ENCODE measurements around the gene KDM2A.
"Not testable (repeated sequence)": the region's sequence is repeated elsewhere in the genome, so short reads cannot be mapped to it uniquely, and the experiment has no call there.

The KDM2A gene

GRCh38 chr11:67117672-67118180 is 1.3 kb upstream of the KDM2A start:
- DNase-seq (ENCODE audit: low read depth): no peak

- no peak for DNase-seq (ENCODE audit: low read depth)
Measured at GRCh38 chr11:67118181-67118766, 789 bp upstream of the KDM2A start.

GRCh38 chr11:67119585-67120391 is 725 bp downstream of the KDM2A start:
- no peak for DNase-seq (ENCODE audit: low read depth)

- DNase-seq (ENCODE audit: low read depth): no peak
Measured at GRCh38 chr11:67120456-67120855, 1.4 kb downstream of the KDM2A start.

GRCh38 chr11:67120881-67121710 is 2.0 kb downstream of the KDM2A start:
- no peak for DNase-seq (ENCODE audit: low read depth)

- not testable (repeated sequence) for DNase-seq (ENCODE audit: low read depth)
Measured at GRCh38 chr11:67123801-67124200, 4.7 kb downstream of the KDM2A start.

- not testable (repeated sequence) for DNase-seq (ENCODE audit: low read depth)
Measured at GRCh38 chr11:67126243-67126642, 7.2 kb downstream of the KDM2A start.

- no peak for DNase-seq (ENCODE audit: low read depth)
Measured at GRCh38 chr11:67126986-67127385, 7.9 kb downstream of the KDM2A start.

- not testable (repeated sequence) for DNase-seq (ENCODE audit: low read depth)
Measured at GRCh38 chr11:67130861-67131260, 11.8 kb downstream of the KDM2A start.

- DNase-seq (ENCODE audit: low read depth): no peak
Measured at GRCh38 chr11:67136156-67136555, 17.1 kb downstream of the KDM2A start.

- no peak for DNase-seq (ENCODE audit: low read depth)
Measured at GRCh38 chr11:67138922-67139321, 19.9 kb downstream of the KDM2A start.

GRCh38 chr11:67146516-67147226 is 27.6 kb downstream of the KDM2A start:
- no peak for DNase-seq (ENCODE audit: low read depth)

- DNase-seq (ENCODE audit: low read depth): no peak
Measured at GRCh38 chr11:67153971-67154370, 34.9 kb downstream of the KDM2A start.

- DNase-seq (ENCODE audit: low read depth): no peak
Measured at GRCh38 chr11:67154726-67155125, 35.7 kb downstream of the KDM2A start.

GRCh38 chr11:67157691-67158090 is 38.6 kb downstream of the KDM2A start:
- DNase-seq (ENCODE audit: low read depth): no peak

GRCh38 chr11:67158221-67158620 is 39.2 kb downstream of the KDM2A start:
- DNase-seq (ENCODE audit: low read depth): no peak

GRCh38 chr11:67160045-67160444 is 41.0 kb downstream of the KDM2A start:
- no peak for DNase-seq (ENCODE audit: low read depth)

- no peak for DNase-seq (ENCODE audit: low read depth)
Measured at GRCh38 chr11:67160872-67161783, 42.1 kb downstream of the KDM2A start.

GRCh38 chr11:67163006-67163405 is 43.9 kb downstream of the KDM2A start:
- DNase-seq (ENCODE audit: low read depth): no peak

GRCh38 chr11:67165623-67166022 is 46.6 kb downstream of the KDM2A start:
- no peak for DNase-seq (ENCODE audit: low read depth)

- DNase-seq (ENCODE audit: low read depth): no peak
Measured at GRCh38 chr11:67167091-67167490, 48.0 kb downstream of the KDM2A start.
